Measurements from ENCODE around the gene QRICH2.
A peak's percentile ranks its signal among the peaks of the same experiment; 100 is the strongest.

QRICH2 gene

GRCh38 chr17:76267051-76267576 lies 41.0 kb downstream of the QRICH2 start:
- Histone ChIP-seq H3K27me3 (ENCODE audit: insufficient read depth, low read length, poor library complexity) (no peaks in the 10 kb centered on the region), H3K4me1 (ENCODE audit: insufficient read depth, low read length) (peaks cover 56% of the 10 kb centered on the region), H3K9me3 (ENCODE audit: insufficient read depth, low read length, severe bottlenecking) (no peaks in the 10 kb centered on the region), H4K20me1 (ENCODE audit: insufficient read depth, low read length) (peaks cover 52% of the 10 kb centered on the region), H3K9ac (ENCODE audit: low read depth, low read length) (peak overlapping the region; percentile 96), H3K4me2 (ENCODE audit: insufficient read depth, low read length) (peak overlapping the region; percentile 91), H3K36me3 (ENCODE audit: insufficient read depth, low read length) (peaks cover 60% of the 10 kb centered on the region), H2AFZ (ENCODE audit: low read depth, low read length) (no peak overlapping the region), H3K27ac (ENCODE audit: low read length) (peak overlapping the region; percentile 77), H3K4me3 (ENCODE audit: low read depth in 1 of 2, low read length in 2 of 2) (peak overlapping the region; percentile 76 to 92; a peak in 3 of 4 replicates), H3K79me2 (ENCODE audit: insufficient read depth, low read length) (peaks cover 54% of the 10 kb centered on the region)
- ATAC-seq (ENCODE audit: insufficient read depth, low read depth) = no peak
- no peak for TF ChIP-seq CTCF (IDR thresholded peaks at IDR 0.05; ENCODE audit: borderline replicate concordance, extremely low read depth, low read length, poor library complexity, severe bottlenecking)
- no peak for TF ChIP-seq EZH2 (IDR thresholded peaks at IDR 0.05; ENCODE audit: borderline replicate concordance, low read depth, low read length, severe bottlenecking)
- DNase-seq = no peak

- Histone ChIP-seq H3K9ac (ENCODE audit: low read depth, low read length) (peak overlapping the region; percentile 96), H3K36me3 (ENCODE audit: insufficient read depth, low read length) (peaks cover 54% of the 10 kb centered on the region), H3K27ac (ENCODE audit: low read length) (peak overlapping the region; percentile 77), H3K79me2 (ENCODE audit: insufficient read depth, low read length) (peaks cover 54% of the 10 kb centered on the region), H2AFZ (ENCODE audit: low read depth, low read length) (no peak overlapping the region), H3K4me3 (ENCODE audit: low read depth in 1 of 2, low read length in 2 of 2) (peak overlapping the region; percentile 76 to 92), H3K27me3 (ENCODE audit: insufficient read depth, low read length, poor library complexity) (no peaks in the 10 kb centered on the region), H3K4me1 (ENCODE audit: insufficient read depth, low read length) (peaks cover 63% of the 10 kb centered on the region), H3K9me3 (ENCODE audit: insufficient read depth, low read length, severe bottlenecking) (no peaks in the 10 kb centered on the region), H3K4me2 (ENCODE audit: insufficient read depth, low read length) (peak overlapping the region; percentile 91), H4K20me1 (ENCODE audit: insufficient read depth, low read length) (peaks cover 48% of the 10 kb centered on the region)
- ATAC-seq (ENCODE audit: insufficient read depth, low read depth) (no peak), DNase-seq (peak; percentile 40)
- TF ChIP-seq EZH2 (IDR thresholded peaks at IDR 0.05; ENCODE audit: borderline replicate concordance, low read depth, low read length, severe bottlenecking) (no peak), CTCF (IDR thresholded peaks at IDR 0.05; ENCODE audit: borderline replicate concordance, extremely low read depth, low read length, poor library complexity, severe bottlenecking) (no peak)
Measured at GRCh38 chr17:76266244-76266938, 41.7 kb downstream of the QRICH2 start.

- Histone ChIP-seq H3K4me3 (ENCODE audit: low read depth in 1 of 2, low read length in 2 of 2) (peak overlapping the region; percentile 76 to 92; a peak in 3 of 4 replicates), H3K4me1 (ENCODE audit: insufficient read depth, low read length) (peaks cover 58% of the 10 kb centered on the region), H4K20me1 (ENCODE audit: insufficient read depth, low read length) (peaks cover 41% of the 10 kb centered on the region), H3K79me2 (ENCODE audit: insufficient read depth, low read length) (peaks cover 51% of the 10 kb centered on the region), H3K27me3 (ENCODE audit: insufficient read depth, low read length, poor library complexity) (no peaks in the 10 kb centered on the region), H2AFZ (ENCODE audit: low read depth, low read length) (peak overlapping the region; percentile 68; the same call in 1 of the 2 replicates), H3K9me3 (ENCODE audit: insufficient read depth, low read length, severe bottlenecking) (no peaks in the 10 kb centered on the region), H3K36me3 (ENCODE audit: insufficient read depth, low read length) (peaks cover 48% of the 10 kb centered on the region), H3K4me2 (ENCODE audit: insufficient read depth, low read length) (peak overlapping the region; percentile 91), H3K27ac (ENCODE audit: low read length) (peak overlapping the region; percentile 77), H3K9ac (ENCODE audit: low read depth, low read length) (peak overlapping the region; percentile 96)
- DNase-seq (peak; percentile 64), ATAC-seq (ENCODE audit: insufficient read depth, low read depth) (peak; percentile 15; the same call in 1 of the 3 replicates)
- TF ChIP-seq CTCF (IDR thresholded peaks at IDR 0.05; ENCODE audit: borderline replicate concordance, extremely low read depth, low read length, poor library complexity, severe bottlenecking) (no peak), EZH2 (IDR thresholded peaks at IDR 0.05; ENCODE audit: borderline replicate concordance, low read depth, low read length, severe bottlenecking) (no peak)
Measured at GRCh38 chr17:76265624-76266243, 42.3 kb downstream of the QRICH2 start.
